Activated naive CD8-positive, alpha-beta T cell treated with anti-CD3 and anti-CD28 coated beads for 36 hours (primary cell): ENCODE measurements around the gene NKX2-3. TPM values are rescaled to one million over a fixed set of nuclear protein-coding genes. Genes with fewer than 3 reads are reported as not detected.

ENCODE experiments used
- DNase-seq: peaks from one replicate; pipeline ENCODE4 v3.0.0; 2021
- H3K27ac Mint-ChIP-seq: one replicate; pipeline ENCODE4 v1.8.0; 2022; ENCODE audit warnings: mild to moderate bottlenecking, moderate library complexity, mixed read lengths
- H3K27me3 Mint-ChIP-seq: one replicate; pipeline ENCODE4 v1.8.0; 2022; ENCODE audit warnings: mild to moderate bottlenecking, mixed read lengths
- H3K36me3 Mint-ChIP-seq: one replicate; pipeline ENCODE4 v1.8.0; 2021; ENCODE audit warnings: mild to moderate bottlenecking, mixed read lengths
- H3K4me1 Mint-ChIP-seq: one replicate; pipeline ENCODE4 v1.8.0; 2021; ENCODE audit warnings: mixed read lengths
- H3K4me3 Mint-ChIP-seq: one replicate; pipeline ENCODE4 v1.8.0; 2022; ENCODE audit warnings: mild to moderate bottlenecking, moderate library complexity, mixed read lengths
- H3K9me3 Mint-ChIP-seq: one replicate; pipeline ENCODE4 v1.8.0; 2022; ENCODE audit warnings: mixed read lengths
- total RNA-seq, 2 experiments: library from RNA; stranded (reverse); gene quantifications; one replicate each; pipeline ENCODE4 v1.2.3, GENCODE V29; 2021

Gene NKX2-3
- total RNA-seq, 2 experiments from 2014 or later: not detected

GRCh38 chr10:99522470-99523250, 10.1 kb upstream of the NKX2-3 start:
- Mint-ChIP-seq H3K27ac (no peak overlapping the region), H3K36me3 (no peaks in the 10 kb centered on the region), H3K9me3 (peaks cover 3% of the 10 kb centered on the region), H3K4me3 (peak overlapping the region; percentile 64), H3K27me3 (peaks cover 87% of the 10 kb centered on the region), H3K4me1 (peaks cover 7% of the 10 kb centered on the region)
- DNase-seq: no peak

DNA sequence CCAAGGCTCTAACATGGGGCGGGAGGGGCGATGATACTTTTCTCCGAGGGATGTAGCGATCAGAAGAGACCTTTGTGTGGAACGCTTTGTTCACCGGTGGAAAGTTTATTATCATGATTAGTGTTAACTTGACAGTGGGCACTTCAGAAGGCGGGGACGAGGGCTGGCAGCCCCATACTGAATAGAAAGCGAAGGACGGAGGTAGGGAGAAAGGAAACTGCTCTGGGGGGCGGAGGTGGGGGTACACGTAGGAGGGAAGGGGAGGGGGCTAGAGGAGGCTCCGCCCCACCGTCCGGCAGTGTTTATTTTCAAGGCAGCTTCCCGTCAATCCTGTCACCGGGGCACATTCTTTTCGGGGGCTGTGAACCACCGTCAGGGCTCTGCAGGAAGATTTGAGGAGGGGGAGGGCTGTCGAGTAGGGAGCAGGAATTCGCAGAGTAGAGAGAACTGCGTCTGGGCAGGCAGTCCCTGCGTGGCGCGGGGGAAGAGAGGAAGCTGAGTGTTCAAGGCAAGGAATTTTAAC, 9.4 kb upstream of the NKX2-3 start:
- DNase-seq: no peak
- no peaks in the 10 kb centered on the region for H3K36me3 Mint-ChIP-seq
- H3K27ac Mint-ChIP-seq: no peak overlapping the region
- H3K4me1 Mint-ChIP-seq: peaks cover 9% of the 10 kb centered on the region
- peaks cover 90% of the 10 kb centered on the region for H3K27me3 Mint-ChIP-seq
- H3K9me3 Mint-ChIP-seq: peaks cover 3% of the 10 kb centered on the region
- peak overlapping the region; percentile 64 for H3K4me3 Mint-ChIP-seq

DNA sequence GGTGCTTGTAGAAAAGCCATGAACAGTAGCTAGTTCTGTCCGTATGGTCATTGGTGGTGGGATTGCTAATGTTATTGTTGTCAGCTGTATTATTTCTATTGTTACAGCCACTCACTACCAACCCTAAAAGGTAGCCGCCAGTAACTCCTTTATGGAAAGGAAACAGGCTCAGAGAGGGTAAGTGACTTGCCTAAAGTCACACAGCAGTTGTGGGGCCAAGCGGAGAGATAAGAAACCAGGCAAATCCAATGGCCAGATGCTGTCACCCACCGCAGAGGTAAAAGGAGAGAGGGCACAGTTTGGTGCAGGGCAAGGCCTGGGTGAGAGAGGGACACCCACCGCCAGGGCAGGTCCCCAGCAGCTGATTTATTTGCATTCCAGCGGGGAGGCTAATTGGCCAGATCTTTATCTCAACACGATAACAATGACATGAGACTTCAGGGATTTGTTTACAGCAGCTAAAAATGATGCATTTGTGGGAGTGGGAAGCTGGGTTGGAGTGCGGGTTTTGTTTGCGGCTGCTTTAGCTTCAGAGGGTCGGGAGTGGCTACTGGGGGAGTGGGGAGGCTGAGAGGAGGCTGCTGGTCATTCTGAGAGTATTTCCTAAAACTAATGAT, 8.6 kb upstream of the NKX2-3 start:
- Mint-ChIP-seq H3K4me3 (no peak overlapping the region), H3K27me3 (peaks cover 93% of the 10 kb centered on the region), H3K27ac (no peak overlapping the region), H3K9me3 (peaks cover 3% of the 10 kb centered on the region), H3K4me1 (peaks cover 10% of the 10 kb centered on the region), H3K36me3 (no peaks in the 10 kb centered on the region)
- no peak for DNase-seq

DNA sequence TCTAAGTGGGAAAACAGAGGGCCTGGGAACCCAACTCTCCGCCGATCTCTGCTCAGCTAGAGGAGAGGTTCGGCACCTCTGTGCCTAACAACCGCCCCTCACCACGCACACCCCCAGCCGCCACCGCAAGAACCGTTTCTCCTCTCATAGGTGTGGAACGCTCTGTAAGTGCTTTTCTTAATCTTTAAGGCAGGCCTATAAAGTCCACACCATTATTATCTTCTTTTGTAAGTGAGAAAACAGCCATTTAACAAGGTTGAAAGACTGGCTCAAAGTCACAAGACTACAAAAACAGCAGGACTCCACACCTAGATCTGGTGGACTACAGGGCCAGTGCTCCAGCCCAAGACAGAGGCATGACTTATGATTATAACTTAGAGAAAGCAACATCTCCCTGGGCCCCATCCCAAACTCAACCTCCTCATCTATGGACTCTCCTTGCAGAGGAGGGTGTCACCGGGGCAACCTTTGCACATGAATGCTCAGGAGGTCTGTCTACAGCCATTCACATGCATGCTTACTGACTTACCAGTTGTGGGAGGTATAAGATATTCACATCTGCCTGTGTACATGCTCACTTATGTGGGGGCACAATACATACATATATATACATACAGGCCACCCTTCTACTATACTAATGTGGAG, 7.9 kb upstream of the NKX2-3 start:
- H3K36me3 Mint-ChIP-seq: no peaks in the 10 kb centered on the region
- H3K4me3 Mint-ChIP-seq: no peak overlapping the region
- H3K9me3 Mint-ChIP-seq: peaks cover 3% of the 10 kb centered on the region
- no peak overlapping the region for H3K27ac Mint-ChIP-seq
- H3K27me3 Mint-ChIP-seq: peaks cover 93% of the 10 kb centered on the region
- no peak for DNase-seq
- peaks cover 11% of the 10 kb centered on the region for H3K4me1 Mint-ChIP-seq

GRCh38 chr10:99525897-99526296, 6.8 kb upstream of the NKX2-3 start:
- no peak overlapping the region for H3K4me3 Mint-ChIP-seq
- H3K4me1 Mint-ChIP-seq: peaks cover 14% of the 10 kb centered on the region
- DNase-seq: no peak
- peaks cover 93% of the 10 kb centered on the region for H3K27me3 Mint-ChIP-seq
- no peak overlapping the region for H3K27ac Mint-ChIP-seq
- H3K9me3 Mint-ChIP-seq: peaks cover 3% of the 10 kb centered on the region
- H3K36me3 Mint-ChIP-seq: no peaks in the 10 kb centered on the region

- Mint-ChIP-seq H3K4me3 (no peak overlapping the region), H3K4me1 (peaks cover 17% of the 10 kb centered on the region), H3K9me3 (peaks cover 5% of the 10 kb centered on the region), H3K36me3 (peaks cover 2% of the 10 kb centered on the region), H3K27me3 (peaks cover 95% of the 10 kb centered on the region), H3K27ac (no peak overlapping the region)
- no peak for DNase-seq
Measured at GRCh38 chr10:99526861-99527504, 5.8 kb upstream of the NKX2-3 start.

- Mint-ChIP-seq H3K4me3 (no peak overlapping the region), H3K36me3 (peaks cover 2% of the 10 kb centered on the region), H3K9me3 (peaks cover 5% of the 10 kb centered on the region), H3K4me1 (peaks cover 25% of the 10 kb centered on the region), H3K27ac (no peak overlapping the region), H3K27me3 (peaks cover 97% of the 10 kb centered on the region)
- DNase-seq: no peak
Measured at GRCh38 chr10:99527526-99528493, 4.9 kb upstream of the NKX2-3 start.

- H3K4me1 Mint-ChIP-seq: peaks cover 20% of the 10 kb centered on the region
- no peak overlapping the region for H3K4me3 Mint-ChIP-seq
- H3K9me3 Mint-ChIP-seq: peaks cover 5% of the 10 kb centered on the region
- H3K36me3 Mint-ChIP-seq: peaks cover 2% of the 10 kb centered on the region
- peaks cover 98% of the 10 kb centered on the region for H3K27me3 Mint-ChIP-seq
- DNase-seq: no peak
- H3K27ac Mint-ChIP-seq: no peak overlapping the region
Measured at GRCh38 chr10:99528494-99529441, 4.0 kb upstream of the NKX2-3 start.

DNA sequence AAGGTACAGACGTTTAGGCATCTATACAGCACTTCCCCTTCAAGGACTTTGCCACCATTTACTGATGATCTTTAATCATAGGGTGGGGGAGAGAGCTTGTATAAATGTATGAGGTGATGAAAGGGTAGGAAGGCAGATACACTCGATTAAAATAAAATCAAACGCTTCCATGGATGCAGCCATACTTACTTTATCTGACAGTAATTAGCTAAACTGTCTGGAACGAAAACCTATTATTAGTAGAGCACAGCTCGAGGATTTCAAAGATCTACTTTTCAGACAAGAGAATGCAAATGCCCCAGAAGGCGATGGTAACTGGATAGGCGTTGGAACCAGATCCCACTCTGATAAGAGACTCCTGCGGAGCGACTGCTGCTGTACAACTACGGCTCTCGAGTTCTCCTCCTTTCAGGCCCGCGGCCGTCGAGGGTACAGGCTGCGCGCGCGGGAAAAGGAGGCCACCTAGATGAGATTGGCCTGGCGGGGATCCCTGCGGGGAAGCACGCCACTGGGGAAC, 3.1 kb upstream of the NKX2-3 start:
- Mint-ChIP-seq H3K4me3 (no peak overlapping the region), H3K36me3 (peaks cover 2% of the 10 kb centered on the region), H3K27me3 (peaks cover 99% of the 10 kb centered on the region), H3K9me3 (peaks cover 5% of the 10 kb centered on the region), H3K4me1 (peaks cover 29% of the 10 kb centered on the region), H3K27ac (no peak overlapping the region)
- no peak for DNase-seq

- DNase-seq: no peak
- Mint-ChIP-seq H3K4me1 (peaks cover 33% of the 10 kb centered on the region), H3K4me3 (peak overlapping the region; percentile 29), H3K27me3 (peaks cover 96% of the 10 kb centered on the region), H3K36me3 (peaks cover 2% of the 10 kb centered on the region), H3K27ac (no peak overlapping the region), H3K9me3 (peaks cover 5% of the 10 kb centered on the region)
Measured at GRCh38 chr10:99530108-99531025, 2.4 kb upstream of the NKX2-3 start.

- no peak for DNase-seq
- Mint-ChIP-seq H3K36me3 (peaks cover 2% of the 10 kb centered on the region), H3K4me3 (no peak overlapping the region), H3K27ac (no peak overlapping the region), H3K9me3 (peaks cover 5% of the 10 kb centered on the region), H3K27me3 (peaks cover 95% of the 10 kb centered on the region), H3K4me1 (peaks cover 36% of the 10 kb centered on the region)
Measured at GRCh38 chr10:99531026-99531695, 1.6 kb upstream of the NKX2-3 start.
